Smooth muscle cell (in vitro differentiated cells): ENCODE results near the gene FAM186B. TPM values are rescaled to one million over a fixed set of nuclear protein-coding genes. Genes with fewer than 3 reads are reported as not detected.

ENCODE experiments used
- DNase-seq: peaks from one replicate; lab custom pipeline; 2025; ENCODE audit not compliant: unreplicated experiment; lab: John Stamatoyannopoulos, UW
- H2AFZ ChIP-seq: fragments of 200-600 bp; sonication (generic); 2 replicates; pipeline ENCODE4 v1.6.0; 2016; ENCODE audit warnings: antibody characterized with exemption, low read depth, mild to moderate bottlenecking
- H3F3A ChIP-seq: fragments of 200-600 bp; sonication (generic); 2 replicates; pipeline ENCODE4 v1.6.0; 2017; ENCODE audit warnings: antibody characterized with exemption, low read depth
- H3K27ac ChIP-seq: fragments of 200-600 bp; sonication (generic); 2 replicates; pipeline ENCODE4 v1.5.1; 2016; ENCODE audit warnings: low read depth, mild to moderate bottlenecking
- H3K27me3 ChIP-seq: fragments of 200-600 bp; sonication (generic); 2 replicates; pipeline ENCODE4 v1.6.1; 2016; ENCODE audit warnings: low read depth, mild to moderate bottlenecking
- H3K36me3 ChIP-seq: fragments of 200-600 bp; sonication (generic); 2 replicates; pipeline ENCODE4 v1.5.1; 2016; ENCODE audit warnings: low read depth
- H3K4me1 ChIP-seq: fragments of 200-600 bp; sonication (generic); 2 replicates; pipeline ENCODE4 v1.5.1; 2016; ENCODE audit warnings: low read depth
- H3K4me2 ChIP-seq: fragments of 200-600 bp; sonication (generic); 2 replicates; pipeline ENCODE4 v1.6.0; 2016; ENCODE audit warnings: mild to moderate bottlenecking
- H3K4me3 ChIP-seq: fragments of 200-600 bp; sonication (generic); 2 replicates; pipeline ENCODE4 v1.5.1; 2016; ENCODE audit warnings: mild to moderate bottlenecking
- H3K79me2 ChIP-seq: fragments of 200-600 bp; sonication (generic); 2 replicates; pipeline ENCODE4 v1.6.0; 2016; ENCODE audit warnings: low read depth, mild to moderate bottlenecking
- H3K9ac ChIP-seq: fragments of 200-600 bp; sonication (generic); 2 replicates; pipeline ENCODE4 v1.6.0; 2016; ENCODE audit warnings: low read depth
- H3K9me3 ChIP-seq: fragments of 200-600 bp; sonication (generic); replicated peaks from 2 replicates; pipeline ENCODE4 v1.5.1; 2016; ENCODE audit warnings: low read depth
- H4K20me1 ChIP-seq: fragments of 200-600 bp; sonication (generic); 2 replicates; pipeline ENCODE4 v1.6.0; 2016; ENCODE audit warnings: low read depth
- CTCF ChIP-seq: fragments of 200-600 bp; sonication (generic); IDR thresholded peaks from 2 replicates; pipeline ENCODE4 v1.5.1; 2017; ENCODE audit warnings: borderline replicate concordance, mild to moderate bottlenecking, antibody characterized with exemption; ENCODE audit not compliant: insufficient read depth, poor library complexity, severe bottlenecking
- WGBS: methylation state at CpG from one replicate; pipeline ENCODE4 v1.1.7; 2016; ENCODE audit warnings: low lambda C conversion rate; 5-methylcytosine and 5-hydroxymethylcytosine counted together
- polyA plus RNA-seq: library from polyadenylated mRNA; unstranded; fragments of >200 nt; fragmentation: Nextera tagmentation; extraction: Ambion mirVana; gene quantifications from 2 replicates; pipeline ENCODE4 v1.2.1, GENCODE V29; 2016
- total RNA-seq: library from RNA; depleted of rRNA; stranded (reverse); fragments of >200 nt; gene quantifications from 2 replicates; pipeline ENCODE4 v1.2.3, GENCODE V29; 2014

FAM186B gene
- total and polyA plus RNA-seq, 2 experiments from 2014 or later, result 0.18 to 1.3 TPM

GRCh38 chr12:49552014-49552413 is 53.4 kb downstream of the FAM186B start:
- no peak for TF ChIP-seq CTCF
- WGBS, result 86% methylated on average over 7 of the region's 7 CpGs
- no peak overlapping the region for H2AFZ ChIP-seq

GRCh38 chr12:49550693-49551252 is 54.7 kb downstream of the FAM186B start:
- Histone ChIP-seq H3K4me2 (no peak overlapping the region), H3K9ac (no peak overlapping the region), H3F3A (no peaks in the 10 kb centered on the region), H3K36me3 (no peaks in the 10 kb centered on the region), H3K27ac (no peak overlapping the region), H3K79me2 (no peaks in the 10 kb centered on the region), H3K4me3 (no peak overlapping the region), H3K27me3 (peaks cover 30% of the 10 kb centered on the region), H2AFZ (no peak overlapping the region), H3K9me3 (no peaks in the 10 kb centered on the region), H3K4me1 (peaks cover 9% of the 10 kb centered on the region), H4K20me1 (no peaks in the 10 kb centered on the region)
- no peak for DNase-seq
- WGBS, result 93% methylated on average over 6 of the region's 6 CpGs
- TF ChIP-seq CTCF, result no peak

More at GRCh38 chr12:49552014-49552413, 53.4 kb downstream of the FAM186B start:
- no peak for DNase-seq
- Histone ChIP-seq H3K4me3 (no peak overlapping the region), H3K79me2 (no peaks in the 10 kb centered on the region), H3K27me3 (peaks cover 17% of the 10 kb centered on the region), H3F3A (no peaks in the 10 kb centered on the region), H3K9me3 (no peaks in the 10 kb centered on the region), H3K27ac (no peak overlapping the region), H3K4me2 (no peak overlapping the region), H3K36me3 (no peaks in the 10 kb centered on the region), H4K20me1 (no peaks in the 10 kb centered on the region), H3K4me1 (peaks cover 9% of the 10 kb centered on the region), H3K9ac (no peak overlapping the region)

- Histone ChIP-seq H3K36me3 (no peaks in the 10 kb centered on the region), H3K4me3 (no peak overlapping the region), H3K79me2 (no peaks in the 10 kb centered on the region), H3K27ac (no peak overlapping the region), H3F3A (no peaks in the 10 kb centered on the region), H3K27me3 (peaks cover 37% of the 10 kb centered on the region), H4K20me1 (no peaks in the 10 kb centered on the region), H3K9me3 (no peaks in the 10 kb centered on the region), H2AFZ (no peak overlapping the region), H3K9ac (no peak overlapping the region), H3K4me1 (peaks cover 9% of the 10 kb centered on the region), H3K4me2 (no peak overlapping the region)
- 97% methylated on average over 28 of the region's 28 CpGs for WGBS
- no peak for TF ChIP-seq CTCF
- no peak for DNase-seq
Measured at GRCh38 chr12:49549735-49550692, 55.4 kb downstream of the FAM186B start.
